Activated T-cell treated with anti-CD3 and anti-CD28 coated beads, Interleukin-2, amount 50 U/mL, for 72 hours (primary cell): ENCODE data around the gene TPSAB1. TPM values are rescaled to one million over a fixed set of nuclear protein-coding genes. Genes with fewer than 3 reads are reported as not detected.
A peak's percentile ranks its signal among the peaks of the same experiment; 100 is the strongest.

Experiments
- ATAC-seq, 2 donors: fragments of 150-1000 bp; cut with Tn5 transposase; replicated peaks in 1 of 2; 2 replicates each; pipeline ENCODE4 v1.10.0; 2021; ENCODE audit warnings: moderate library complexity in 2 of 2, mild to moderate bottlenecking in 1 of 2
- DNase-seq, 2 donors: peaks; one replicate each; pipeline ENCODE4 v3.0.0; 2021 to 2022; ENCODE audit warnings: mixed read lengths in 1 of 2
- H3K27ac Mint-ChIP-seq: one replicate; pipeline ENCODE4 v1.8.0; 2022; ENCODE audit warnings: mild to moderate bottlenecking, moderate library complexity, mixed read lengths
- H3K27me3 Mint-ChIP-seq: one replicate; pipeline ENCODE4 v1.8.0; 2022; ENCODE audit warnings: low read depth, mixed read lengths
- H3K36me3 Mint-ChIP-seq, 2 donors: one replicate each; pipeline ENCODE4 v1.8.0; 2022; ENCODE audit warnings: mixed read lengths in 2 of 2, mild to moderate bottlenecking in 1 of 2; ENCODE audit not compliant: insufficient read depth in 2 of 2
- H3K4me1 Mint-ChIP-seq: one replicate; pipeline ENCODE4 v1.8.0; 2022; ENCODE audit warnings: low read depth, mixed read lengths
- H3K4me3 Mint-ChIP-seq, 2 donors: one replicate each; pipeline ENCODE4 v1.8.0; 2022; ENCODE audit warnings: mild to moderate bottlenecking in 2 of 2, mixed read lengths in 2 of 2, moderate library complexity in 2 of 2
- H3K9me3 Mint-ChIP-seq, 2 donors: one replicate each; pipeline ENCODE4 v1.8.0; 2022; ENCODE audit warnings: mixed read lengths in 2 of 2
- total RNA-seq, 2 donors: library from RNA; stranded (reverse); gene quantifications; one replicate each; pipeline ENCODE4 v1.2.3, GENCODE V29; 2022

Gene TPSAB1
- total RNA-seq, 2 donors from 2014 or later, result 0.28 TPM; not detected in 1

- Mint-ChIP-seq H3K27ac (no peak overlapping the region), H3K4me1 (no peaks in the 10 kb centered on the region), H3K4me3 (no peak overlapping the region), H3K27me3 (no peaks in the 10 kb centered on the region), H3K9me3 (peaks cover 0 to 2% of the 10 kb centered on the region in 2 donors), H3K36me3 (no peaks in the 10 kb centered on the region)
- ATAC-seq, result no peak
- DNase-seq, result no peak
Measured at GRCh38 chr16:1200014-1200627, 40.4 kb upstream of the TPSAB1 start.

GRCh38 chr16:1201444-1201843 is 39.1 kb upstream of the TPSAB1 start:
- no peaks in the 10 kb centered on the region for H3K36me3 Mint-ChIP-seq

GRCh38 chr16:1202274-1202673 is 38.2 kb upstream of the TPSAB1 start:
- H3K9me3 Mint-ChIP-seq, result peaks cover 0 to 2% of the 10 kb centered on the region in 2 donors
- no peak for ATAC-seq

More at GRCh38 chr16:1201444-1201843, 39.1 kb upstream of the TPSAB1 start:
- DNase-seq (no peak), ATAC-seq (no peak)
- no peak overlapping the region for H3K27ac Mint-ChIP-seq
- no peak overlapping the region for H3K4me3 Mint-ChIP-seq
- H3K4me1 Mint-ChIP-seq, result no peaks in the 10 kb centered on the region
- H3K9me3 Mint-ChIP-seq, result peaks cover 0 to 2% of the 10 kb centered on the region in 2 donors
- H3K27me3 Mint-ChIP-seq, result no peaks in the 10 kb centered on the region

GRCh38 chr16:1204933-1205332 is 35.6 kb upstream of the TPSAB1 start:
- Mint-ChIP-seq H3K4me1 (peaks cover 5% of the 10 kb centered on the region), H3K27ac (no peak overlapping the region), H3K4me3 (no peak overlapping the region), H3K27me3 (no peaks in the 10 kb centered on the region), H3K9me3 (no peaks in the 10 kb centered on the region), H3K36me3 (no peaks in the 10 kb centered on the region)
- ATAC-seq, result no peak
- no peak for DNase-seq

More at GRCh38 chr16:1202274-1202673, 38.2 kb upstream of the TPSAB1 start:
- no peaks in the 10 kb centered on the region for H3K4me1 Mint-ChIP-seq
- DNase-seq, result no peak
- H3K27ac Mint-ChIP-seq, result no peak overlapping the region
- no peak overlapping the region for H3K4me3 Mint-ChIP-seq
- H3K36me3 Mint-ChIP-seq, result no peaks in the 10 kb centered on the region
- no peaks in the 10 kb centered on the region for H3K27me3 Mint-ChIP-seq

- Mint-ChIP-seq H3K27ac (no peak overlapping the region), H3K4me3 (no peak overlapping the region), H3K9me3 (no peaks in the 10 kb centered on the region), H3K4me1 (peaks cover 5% of the 10 kb centered on the region), H3K36me3 (no peaks in the 10 kb centered on the region), H3K27me3 (no peaks in the 10 kb centered on the region)
- DNase-seq, result no peak
- ATAC-seq, result no peak
Measured at GRCh38 chr16:1206326-1206725, 34.2 kb upstream of the TPSAB1 start.

- Mint-ChIP-seq H3K27ac (no peak overlapping the region), H3K4me1 (peaks cover 5% of the 10 kb centered on the region), H3K4me3 (no peak overlapping the region), H3K36me3 (no peaks in the 10 kb centered on the region), H3K27me3 (no peaks in the 10 kb centered on the region), H3K9me3 (no peaks in the 10 kb centered on the region)
- DNase-seq (no peak), ATAC-seq (peak in 1 of 2 donors; percentile 32)
Measured at GRCh38 chr16:1206786-1207185, 33.7 kb upstream of the TPSAB1 start.

GRCh38 chr16:1208239-1208830 is 32.2 kb upstream of the TPSAB1 start:
- Mint-ChIP-seq H3K4me3 (peak overlapping the region; percentile 32 to 59), H3K36me3 (no peaks in the 10 kb centered on the region), H3K27ac (peak overlapping the region; percentile 63), H3K27me3 (no peaks in the 10 kb centered on the region), H3K4me1 (peaks cover 5% of the 10 kb centered on the region), H3K9me3 (no peaks in the 10 kb centered on the region)
- ATAC-seq, result peak; percentile 58 to 76
- DNase-seq, result peak; percentile 12 to 17

- peaks cover 5% of the 10 kb centered on the region for H3K4me1 Mint-ChIP-seq
- no peak overlapping the region for H3K27ac Mint-ChIP-seq
- H3K36me3 Mint-ChIP-seq, result no peaks in the 10 kb centered on the region
- ATAC-seq (no peak), DNase-seq (no peak)
- no peaks in the 10 kb centered on the region for H3K9me3 Mint-ChIP-seq
- no peak overlapping the region for H3K4me3 Mint-ChIP-seq
- no peaks in the 10 kb centered on the region for H3K27me3 Mint-ChIP-seq
Measured at GRCh38 chr16:1209081-1209480, 31.4 kb upstream of the TPSAB1 start.

- DNase-seq (no peak), ATAC-seq (no peak)
- no peaks in the 10 kb centered on the region for H3K27me3 Mint-ChIP-seq
- no peak overlapping the region for H3K4me3 Mint-ChIP-seq
- H3K4me1 Mint-ChIP-seq, result peaks cover 5% of the 10 kb centered on the region
- no peaks in the 10 kb centered on the region for H3K9me3 Mint-ChIP-seq
- no peaks in the 10 kb centered on the region for H3K36me3 Mint-ChIP-seq
- H3K27ac Mint-ChIP-seq, result no peak overlapping the region
Measured at GRCh38 chr16:1210461-1210860, 30.0 kb upstream of the TPSAB1 start.

- ATAC-seq, result no peak
- Mint-ChIP-seq H3K36me3 (no peaks in the 10 kb centered on the region), H3K9me3 (no peaks in the 10 kb centered on the region), H3K27me3 (no peaks in the 10 kb centered on the region), H3K27ac (no peak overlapping the region), H3K4me3 (no peak overlapping the region), H3K4me1 (peaks cover 5% of the 10 kb centered on the region)
- DNase-seq, result no peak
Measured at GRCh38 chr16:1211451-1212268, 28.8 kb upstream of the TPSAB1 start.

- no peak for DNase-seq
- H3K9me3 Mint-ChIP-seq, result no peaks in the 10 kb centered on the region
- peaks cover 5% of the 10 kb centered on the region for H3K4me1 Mint-ChIP-seq
- no peak for ATAC-seq
- no peak overlapping the region for H3K27ac Mint-ChIP-seq
- no peaks in the 10 kb centered on the region for H3K36me3 Mint-ChIP-seq
- H3K27me3 Mint-ChIP-seq, result no peaks in the 10 kb centered on the region
- H3K4me3 Mint-ChIP-seq, result no peak overlapping the region
Measured at GRCh38 chr16:1212616-1213194, 27.8 kb upstream of the TPSAB1 start.

GRCh38 chr16:1213231-1213630 is 27.3 kb upstream of the TPSAB1 start:
- Mint-ChIP-seq H3K36me3 (no peaks in the 10 kb centered on the region), H3K27me3 (no peaks in the 10 kb centered on the region), H3K9me3 (no peaks in the 10 kb centered on the region), H3K4me3 (no peak overlapping the region), H3K27ac (no peak overlapping the region), H3K4me1 (peaks cover 2% of the 10 kb centered on the region)
- DNase-seq, result no peak
- ATAC-seq, result no peak

GRCh38 chr16:1213796-1214372 is 26.6 kb upstream of the TPSAB1 start:
- Mint-ChIP-seq H3K36me3 (no peaks in the 10 kb centered on the region), H3K4me1 (no peaks in the 10 kb centered on the region), H3K27me3 (no peaks in the 10 kb centered on the region), H3K9me3 (no peaks in the 10 kb centered on the region), H3K27ac (no peak overlapping the region), H3K4me3 (no peak overlapping the region)
- DNase-seq (no peak), ATAC-seq (no peak)
